Renal pelvis (tissue), 4 donors: ENCODE data around the gene DGCR2. TPM values are rescaled to one million over a fixed set of nuclear protein-coding genes. Genes with fewer than 3 reads are reported as not detected.

Experiments
- DNase-seq: peaks from one replicate; pipeline ENCODE4 v3.0.0-alpha.2; 2013
- polyA plus RNA-seq, 3 donors: library from polyadenylated mRNA; unstranded; fragments of 120-200 nt; gene quantifications; one replicate each; pipeline ENCODE4 v1.2.1, GENCODE V29; 2013; ENCODE audit not compliant: insufficient read length in 3 of 3

The DGCR2 gene
- polyA plus RNA-seq, 3 donors: 75.2 to 88.1 (median 81.3) TPM

- no peak for DNase-seq
These were observed 27.1 kb upstream of the DGCR2 start for GRCh38 chr22:19149047-19149883.

- no peak for DNase-seq
These were observed 26.3 kb upstream of the DGCR2 start for GRCh38 chr22:19148417-19149046.

- no peak for DNase-seq
These were observed 25.1 kb upstream of the DGCR2 start for GRCh38 chr22:19147195-19147780.

GRCh38 chr22:19146215-19146968 lies 24.2 kb upstream of the DGCR2 start:
- no peak for DNase-seq

- DNase-seq: no peak
These were observed 21.8 kb upstream of the DGCR2 start for GRCh38 chr22:19143967-19144400.

- no peak for DNase-seq
These were observed 21.0 kb upstream of the DGCR2 start for GRCh38 chr22:19143212-19143611.

- no peak for DNase-seq
These were observed 20.2 kb upstream of the DGCR2 start for GRCh38 chr22:19142394-19142793.

- DNase-seq: no peak
These were observed 17.8 kb upstream of the DGCR2 start for GRCh38 chr22:19139974-19140373.

GRCh38 chr22:19139001-19139356 lies 16.8 kb upstream of the DGCR2 start:
- DNase-seq: no peak

- DNase-seq: no peak
These were observed 16.2 kb upstream of the DGCR2 start for GRCh38 chr22:19138217-19139000.

- DNase-seq: no peak
These were observed 15.4 kb upstream of the DGCR2 start for GRCh38 chr22:19137384-19138216.

GRCh38 chr22:19136915-19137314 lies 14.7 kb upstream of the DGCR2 start:
- no peak for DNase-seq

GRCh38 chr22:19134874-19135273 lies 12.7 kb upstream of the DGCR2 start:
- no peak for DNase-seq

- DNase-seq: no peak
These were observed 12.1 kb upstream of the DGCR2 start for GRCh38 chr22:19134176-19134831.

GRCh38 chr22:19133561-19133960 lies 11.3 kb upstream of the DGCR2 start:
- no peak for DNase-seq

- no peak for DNase-seq
These were observed 10.6 kb upstream of the DGCR2 start for GRCh38 chr22:19132693-19133400.

- DNase-seq: no peak
These were observed 9.9 kb upstream of the DGCR2 start for GRCh38 chr22:19132153-19132552.

- DNase-seq: no peak
These were observed 9.4 kb upstream of the DGCR2 start for GRCh38 chr22:19131685-19132015.

GRCh38 chr22:19130959-19131684 lies 8.9 kb upstream of the DGCR2 start, which contains the start of gene TSSK2:
Gene TSSK2, plus strand, starts transcription at chr22:19131308. Its CDS starts 92 bp downstream, at chr22:19131400.
- no peak for DNase-seq
